Stimulated activated CD8-positive, alpha-beta memory T cell treated with anti-CD3 and anti-CD28 coated beads, Interleukin-7, amount 100 ng/mL, for 4 hours (primary cell): ENCODE measurements around the gene THBS2.
"Not testable (repeated sequence)": the region's sequence is repeated elsewhere in the genome, so short reads cannot be mapped to it uniquely, and the experiment has no call there.

ENCODE experiments used
- DNase-seq, 2 donors: peaks; one replicate each; pipeline ENCODE4 v3.0.0-alpha.2; 2020; ENCODE audit warnings: low read depth in 2 of 2

THBS2 gene

DNA sequence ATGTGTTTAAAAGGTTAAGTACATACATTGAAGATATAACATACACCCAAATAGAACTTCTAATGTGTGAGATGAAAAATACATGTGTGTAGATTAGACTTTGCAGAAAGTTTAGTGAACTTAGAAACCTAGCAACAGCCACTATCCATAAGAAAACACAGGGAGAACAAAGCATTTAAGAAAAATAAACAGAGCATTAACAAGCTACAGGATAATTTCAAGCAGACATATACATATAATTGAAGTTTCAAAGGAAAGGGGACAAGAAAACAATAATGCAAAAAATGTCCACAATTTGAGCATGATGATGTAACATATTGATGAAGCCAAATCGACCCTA, 18.2 kb upstream of the THBS2 start:
- DNase-seq = no peak

- no peak for DNase-seq
These were observed 17.7 kb upstream of the THBS2 start for GRCh38 chr6:169271158-169271876.

GRCh38 chr6:169270077-169270380, 16.4 kb upstream of the THBS2 start:
- DNase-seq = not testable (repeated sequence)

DNA sequence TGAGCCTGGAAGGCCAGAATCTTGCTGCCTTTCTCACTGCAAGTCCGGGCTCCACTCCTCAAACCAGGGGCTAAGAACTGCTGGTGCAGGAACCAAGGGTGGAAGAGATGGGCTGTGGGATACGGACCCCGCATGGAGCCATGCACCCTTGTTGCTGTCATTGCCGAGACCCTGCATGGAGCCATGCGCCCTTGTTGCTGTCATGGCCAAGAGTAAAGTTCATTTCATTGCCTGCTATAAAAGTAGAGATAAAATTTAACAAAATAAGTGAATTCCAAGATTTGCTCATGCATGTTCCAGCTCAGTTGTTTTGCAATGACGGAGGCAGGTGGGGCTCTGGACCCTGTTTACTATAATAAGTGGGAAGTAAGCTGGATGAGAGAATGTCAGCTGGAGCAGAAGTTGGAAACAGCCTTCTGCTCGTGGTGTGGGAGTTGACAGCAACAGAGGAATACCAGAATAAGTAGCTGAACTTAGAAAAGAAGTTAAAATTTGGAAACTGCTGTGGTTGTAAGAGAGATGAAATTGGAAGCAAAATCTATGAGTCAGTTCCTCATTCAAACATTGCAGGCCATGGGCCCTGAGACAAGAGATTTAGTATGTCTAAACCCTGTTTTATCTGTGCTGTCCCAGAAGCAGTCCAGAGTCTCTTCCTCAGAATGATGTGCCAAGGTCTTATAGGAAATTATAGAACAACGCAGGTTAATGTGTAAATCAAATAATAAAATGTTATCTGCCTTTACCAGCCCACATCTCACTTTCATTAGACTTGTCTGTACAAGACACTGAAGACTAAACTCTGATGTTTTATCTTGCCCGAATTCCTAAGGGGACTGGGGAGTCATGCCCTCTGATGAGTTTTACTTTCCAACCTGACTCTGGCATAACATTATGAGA, 15.8 kb upstream of the THBS2 start:
- no peak for DNase-seq

GRCh38 chr6:169268276-169268675, 14.6 kb upstream of the THBS2 start:
- DNase-seq = no peak

DNA sequence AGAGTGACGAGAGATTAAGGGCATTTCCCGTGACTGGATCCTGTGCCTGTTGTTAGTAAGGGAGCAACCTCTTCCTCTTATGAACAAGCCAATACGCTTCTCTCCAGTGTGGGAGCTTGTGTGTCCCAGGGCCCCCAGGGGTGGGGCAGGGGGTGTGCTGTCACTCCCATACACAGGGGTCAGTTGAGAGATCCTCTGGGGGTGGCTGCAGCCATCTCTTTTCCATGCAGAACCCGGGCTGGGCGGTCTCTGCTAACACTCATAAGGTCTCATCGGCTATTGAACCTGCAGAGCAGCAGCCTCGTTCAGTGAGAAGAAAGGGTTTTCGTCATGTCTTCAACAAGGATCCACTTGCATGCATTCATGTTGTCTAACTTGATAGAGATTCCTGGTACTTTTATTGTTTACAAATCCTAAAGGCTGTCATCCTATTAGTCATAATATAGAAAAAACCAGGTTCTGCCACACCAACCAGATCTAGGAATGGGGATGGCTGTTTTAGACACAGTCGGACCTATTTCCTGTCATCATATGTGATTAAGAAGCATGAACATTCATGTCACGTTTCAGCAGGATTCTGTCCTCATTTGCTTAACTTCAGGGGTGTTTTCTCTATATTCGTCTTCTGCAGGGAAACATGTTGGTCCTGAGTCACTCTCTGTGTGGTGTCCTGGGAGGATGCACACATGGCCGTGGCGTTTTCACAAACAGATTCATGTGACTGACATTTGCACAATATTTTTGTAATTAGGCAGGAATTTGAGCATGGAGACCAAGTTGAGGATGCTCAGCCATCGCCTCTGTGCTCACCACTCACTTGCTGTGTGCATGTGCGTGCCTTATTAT, 13.3 kb upstream of the THBS2 start:
- no peak for DNase-seq

DNA sequence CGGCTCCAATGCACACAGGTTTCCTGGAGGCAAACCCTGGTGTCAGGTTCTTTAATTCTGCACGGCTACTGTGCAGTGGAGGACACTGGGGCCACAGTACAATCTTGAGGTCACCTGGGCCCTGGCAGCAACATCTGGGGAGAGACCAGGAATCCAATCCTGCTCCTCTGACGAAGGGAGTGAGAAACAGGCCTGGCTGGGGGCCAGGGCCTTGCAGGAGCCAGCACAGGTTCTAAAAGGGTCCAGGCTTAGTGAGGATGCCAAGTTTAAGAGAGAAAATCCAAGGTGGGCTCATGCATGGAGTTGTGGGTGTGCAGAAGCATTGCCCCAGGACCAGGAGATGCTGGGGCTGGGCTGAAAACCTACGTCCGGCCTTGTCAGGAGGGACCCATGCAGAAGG, 12.6 kb upstream of the THBS2 start:
- DNase-seq = no peak

- no peak for DNase-seq
These were observed 12.0 kb upstream of the THBS2 start for GRCh38 chr6:169265486-169266131.

DNA sequence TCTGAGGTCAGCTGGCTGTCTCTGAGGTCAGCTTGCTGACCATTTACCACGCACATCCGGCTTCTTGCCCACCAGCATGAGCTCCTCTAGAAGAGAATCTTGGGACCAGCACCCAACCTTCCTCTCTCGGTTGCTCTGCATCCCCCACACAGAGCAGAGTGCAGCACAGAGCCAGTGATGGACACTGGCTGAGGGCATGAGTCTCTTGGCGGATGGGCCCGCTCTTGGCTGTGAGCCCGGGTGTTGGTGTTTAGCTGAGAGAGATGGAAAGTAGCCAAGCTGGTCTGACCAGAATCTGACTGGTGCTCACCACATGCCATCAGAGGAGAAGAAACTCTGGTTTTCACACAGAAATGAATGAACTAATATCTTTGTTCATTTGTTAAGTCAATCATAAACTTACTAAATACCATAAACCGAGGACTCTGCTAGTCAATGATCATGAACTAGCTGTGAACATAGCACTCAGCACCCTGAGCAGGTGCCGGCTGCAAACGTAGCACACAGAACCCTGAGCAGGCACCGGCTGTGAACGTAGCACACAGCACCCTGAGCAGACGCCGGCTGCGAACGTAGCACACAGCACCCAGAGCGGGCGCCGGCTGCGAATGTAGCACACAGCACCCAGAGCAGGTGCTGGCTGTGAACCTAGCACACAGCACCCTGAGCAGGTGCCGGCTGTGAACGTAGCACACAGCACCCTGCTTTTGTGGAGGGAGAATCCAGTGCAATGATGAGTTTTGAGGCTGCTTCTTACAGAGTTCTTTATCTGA, 10.4 kb upstream of the THBS2 start:
- DNase-seq = no peak

DNA sequence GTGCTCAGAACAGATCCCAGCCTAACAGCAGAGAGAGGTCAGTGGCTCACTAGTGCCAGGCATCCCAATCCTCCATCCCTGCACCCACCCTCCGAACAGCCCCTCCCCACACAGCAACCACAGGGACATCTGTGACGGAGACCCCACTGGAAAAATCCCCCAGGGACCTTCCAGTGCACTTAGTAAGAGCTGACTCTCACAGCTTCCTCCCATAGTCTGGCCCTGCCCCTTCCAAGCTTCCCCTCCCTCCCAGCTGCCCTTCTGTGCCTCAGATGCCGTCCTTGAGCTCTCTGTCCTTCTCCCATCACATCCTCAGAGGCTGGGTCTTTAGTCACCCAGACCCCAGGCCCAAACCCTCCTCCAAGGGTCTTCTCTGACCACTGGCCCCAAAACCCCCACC, 9.7 kb upstream of the THBS2 start:
- DNase-seq = no peak

- DNase-seq = not testable (repeated sequence)
These were observed 9.0 kb upstream of the THBS2 start for GRCh38 chr6:169262602-169263001.

- DNase-seq = no peak
These were observed 2.9 kb upstream of the THBS2 start for GRCh38 chr6:169256518-169256917.

DNA sequence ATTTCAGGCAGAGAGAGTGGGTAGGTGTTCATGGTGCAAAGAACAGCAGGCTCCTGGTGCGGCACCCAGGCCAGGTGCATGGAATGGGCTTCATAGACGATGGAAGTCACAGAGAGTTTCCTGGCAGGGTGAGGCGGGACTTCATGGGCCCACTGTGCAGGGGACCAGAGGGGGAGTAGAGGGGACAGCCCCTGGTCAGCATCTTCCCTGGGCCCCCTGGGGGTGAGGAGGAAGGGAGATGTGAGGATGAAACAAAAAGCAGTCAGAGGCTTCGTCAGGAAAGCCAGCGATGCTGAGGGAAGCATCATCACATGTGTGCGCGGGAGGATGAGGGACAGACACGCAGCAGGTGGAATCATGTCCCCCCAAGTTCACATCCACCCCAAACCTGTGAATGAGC, 2.4 kb upstream of the THBS2 start:
- DNase-seq = no peak

DNA sequence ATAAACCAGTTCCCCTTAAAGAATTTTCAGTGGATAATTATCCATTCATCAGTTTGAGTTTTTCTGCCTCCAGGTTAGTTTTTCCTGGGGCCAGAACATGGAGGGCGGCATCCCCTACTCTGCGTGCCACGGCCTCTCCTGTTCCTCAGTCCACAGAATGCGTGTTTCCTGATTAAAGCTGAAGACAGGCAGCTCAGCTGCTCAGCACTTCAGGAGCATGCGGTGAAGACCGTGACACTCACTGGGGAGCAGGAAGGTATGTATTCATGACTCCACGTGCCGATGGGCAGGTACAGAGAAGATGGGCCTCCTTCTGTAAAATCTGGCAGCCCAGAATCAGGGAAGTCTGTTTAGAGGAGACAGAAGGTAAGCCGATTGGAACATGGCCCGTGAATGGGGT, 2.0 kb upstream of the THBS2 start:
- no peak for DNase-seq

DNA sequence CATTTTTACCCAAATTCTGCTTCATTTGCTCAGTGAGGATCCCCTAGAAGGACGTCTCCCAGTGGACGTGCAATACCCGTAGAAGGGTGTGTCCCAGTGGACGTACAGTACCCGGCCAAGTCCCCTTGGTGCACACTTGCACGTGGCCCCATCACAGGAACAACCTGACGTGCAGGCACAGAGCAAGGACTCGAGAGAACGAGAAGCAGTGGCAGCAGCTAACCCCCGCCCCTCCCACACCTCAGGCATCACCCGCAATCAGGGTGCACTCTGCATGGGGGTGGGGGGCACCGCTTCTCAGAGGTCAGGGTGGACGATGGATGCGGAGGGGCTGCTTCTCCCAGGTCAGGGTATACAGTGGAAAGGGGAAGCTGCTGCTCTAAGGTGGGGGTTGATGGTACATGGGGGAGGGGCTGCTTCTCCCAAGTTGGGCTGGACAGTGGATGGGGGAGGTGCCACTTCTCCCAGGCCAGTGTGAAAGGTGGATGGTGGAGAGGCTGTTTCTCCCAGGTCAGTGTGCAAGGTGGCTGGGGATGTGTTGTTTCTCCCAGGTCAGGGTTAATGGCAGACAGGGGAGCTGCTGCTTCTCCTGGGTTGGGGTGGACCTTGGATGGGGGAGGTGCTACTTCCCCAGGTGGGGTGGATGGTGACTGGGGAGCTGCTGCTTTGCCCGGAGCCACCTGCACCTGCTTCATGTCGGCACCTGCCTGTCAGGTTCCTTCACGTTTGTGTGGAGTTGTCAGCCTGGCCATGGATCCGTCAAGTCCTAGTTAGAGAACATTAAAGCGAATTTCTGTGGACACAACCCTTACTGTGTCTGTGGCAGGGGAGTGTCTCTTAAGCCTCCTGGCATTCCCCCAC, 1.0 kb upstream of the THBS2 start:
- no peak for DNase-seq

- DNase-seq = no peak
These were observed 999 bp downstream of the THBS2 start for GRCh38 chr6:169252505-169253189.

GRCh38 chr6:169251822-169252504, 1.7 kb downstream of the THBS2 start:
- DNase-seq = no peak

DNA sequence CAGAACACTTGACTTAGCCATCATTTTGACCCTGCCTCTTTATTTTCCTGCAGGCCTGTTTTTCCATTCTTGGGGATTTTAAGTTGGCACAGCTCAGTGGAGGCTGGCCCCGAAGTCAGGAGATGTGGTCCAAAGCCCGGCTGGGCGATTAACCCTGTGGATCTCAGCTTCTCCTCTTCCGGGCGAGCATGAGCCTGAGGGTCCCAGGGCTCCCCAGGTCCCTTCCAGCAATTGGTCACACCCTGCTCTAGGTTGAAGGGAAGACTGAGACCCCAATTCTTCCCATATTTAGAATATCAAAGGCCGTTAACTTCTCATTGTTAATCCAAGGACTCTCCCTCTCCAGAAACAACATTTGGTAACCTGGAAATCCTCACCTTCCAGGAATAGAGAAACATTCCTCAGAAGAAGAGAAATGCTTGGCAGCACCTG, 2.3 kb downstream of the THBS2 start:
- no peak for DNase-seq

DNA sequence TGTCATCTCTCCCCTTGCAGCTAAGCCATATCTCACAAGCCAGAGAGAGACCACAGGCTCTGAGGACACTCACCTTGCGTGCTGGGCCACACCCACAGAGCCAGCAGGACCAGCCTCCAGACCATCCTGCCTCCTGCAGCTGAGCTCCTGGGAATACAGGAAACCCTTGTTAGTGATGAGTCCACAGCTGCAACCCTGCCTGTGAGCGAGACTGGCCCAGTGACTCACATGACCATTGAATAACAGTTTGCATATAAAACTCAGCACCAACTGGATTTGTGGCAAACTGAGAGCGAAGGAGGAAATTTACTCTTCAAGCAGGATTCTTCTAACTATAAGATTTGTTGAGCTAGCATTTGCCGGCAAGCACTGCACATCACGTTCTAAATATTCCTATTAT, 3.0 kb downstream of the THBS2 start:
- DNase-seq = no peak
